Lower leg skin (tissue), 4 donors: ENCODE data around the gene HLA-B. TPM values are rescaled to one million over a fixed set of nuclear protein-coding genes. Genes with fewer than 3 reads are reported as not detected.
"Not testable (repeated sequence)": the region's sequence is repeated elsewhere in the genome, so short reads cannot be mapped to it uniquely, and the experiment has no call there.

Source experiments
- DNase-seq, 2 donors: peaks; one replicate each; pipeline ENCODE4 v3.0.0-alpha.2; 2019; ENCODE audit warnings: low spot score in 2 of 2
- H3K4me3 ChIP-seq: fragments of 200-600 bp; sonication (generic); 2 replicates; pipeline ENCODE4 v1.5.1; 2017; ENCODE audit warnings: mild to moderate bottlenecking, low read depth; ENCODE audit not compliant: poor library complexity, severe bottlenecking
- CTCF ChIP-seq, 3 donors: fragments of 450-650 bp; IDR thresholded peaks; one replicate each; pipeline ENCODE4 v1.5.1; 2016; ENCODE audit warnings: antibody characterized with exemption in 3 of 3, mild to moderate bottlenecking in 3 of 3, moderate library complexity in 2 of 3
- POLR2A ChIP-seq, 2 donors: fragments of 450-650 bp; IDR thresholded peaks; one replicate each; pipeline ENCODE4 v1.6.1; 2016 to 2017; ENCODE audit warnings: antibody characterized with exemption in 2 of 2, mild to moderate bottlenecking in 1 of 2, moderate library complexity in 1 of 2
- WGBS, 2 donors: methylation state at CpG; one replicate each; pipeline ENCODE4 v1.1.5; 2018; 5-methylcytosine and 5-hydroxymethylcytosine counted together
- intact Hi-C: fragments of 100-400 bp; cut with DNase I; formaldehyde crosslinking; loops from one replicate; pipeline ENCODE4 v1.15.0; 2023; ENCODE audit warnings: low total_unique reads
- total RNA-seq, 4 donors: library from RNA; depleted of rRNA; stranded (reverse); fragments of >200 nt; gene quantifications; one replicate each; pipeline ENCODE4 v1.1.0, GENCODE V29; 2016

Gene HLA-B
- total RNA-seq, 4 donors from 2014 or later, result 1,061 to 2,090 (median 1,325) TPM

- WGBS, 2 donors, result 41 to 42% methylated on average over 10 to 11 of the region's 11 CpGs
- intact Hi-C loops, result loop anchor here (2.0 kb wide), 1 partner anchor 46 kb away; no protein-coding TSS in a partner anchor
- peak; percentile 86 to 96 for DNase-seq
- TF ChIP-seq CTCF (IDR thresholded peaks at IDR 0.05), result peak in 1 of 3 donors; percentile 45
- TF ChIP-seq POLR2A (IDR thresholded peaks at IDR 0.05), result no peak
- H3K4me3 ChIP-seq, result no peak overlapping the region
Measured at GRCh38 chr6:31396422-31397152, 39.6 kb upstream of the HLA-B start.

GRCh38 chr6:31395832-31396231, 38.9 kb upstream of the HLA-B start:
- no peak for DNase-seq
- 80 to 93% methylated on average over 7 of the region's 7 CpGs for WGBS, 2 donors
- TF ChIP-seq POLR2A (IDR thresholded peaks at IDR 0.05), result no peak
- no peak for TF ChIP-seq CTCF (IDR thresholded peaks at IDR 0.05)
- intact Hi-C loops, result loop anchor here (2.0 kb wide), 1 partner anchor 47 kb away; no protein-coding TSS in a partner anchor
- H3K4me3 ChIP-seq, result no peak overlapping the region

- intact Hi-C loops, result no loop called here
- DNase-seq, result no peak
- TF ChIP-seq POLR2A (IDR thresholded peaks at IDR 0.05), result no peak
- 77 to 91% methylated on average over 4 of the region's 4 CpGs for whole genome bisulfite sequencing, 2 donors
- no peak overlapping the region for H3K4me3 ChIP-seq
Measured at GRCh38 chr6:31394381-31394780, 37.4 kb upstream of the HLA-B start.

GRCh38 chr6:31393932-31394331, 37.0 kb upstream of the HLA-B start:
- WGBS, 2 donors, result 64 to 87% methylated on average over 5 of the region's 5 CpGs
- DNase-seq, result no peak
- H3K4me3 ChIP-seq, result no peak overlapping the region
- TF ChIP-seq CTCF (IDR thresholded peaks at IDR 0.05), result no peak
- no peak for TF ChIP-seq POLR2A (IDR thresholded peaks at IDR 0.05)
- intact Hi-C loops, result no loop called here

GRCh38 chr6:31389802-31390132, 32.8 kb upstream of the HLA-B start:
- intact Hi-C loops, H3K4me3 ChIP-seq, DNase-seq: not testable (repeated sequence)

- intact Hi-C loops, H3K4me3 ChIP-seq, DNase-seq: not testable (repeated sequence)
- WGBS, 2 donors, result 54 to 67% methylated on average over 5 of the region's 13 CpGs
Measured at GRCh38 chr6:31388916-31389801, 32.2 kb upstream of the HLA-B start.

- TF ChIP-seq CTCF (IDR thresholded peaks at IDR 0.05), result no peak
- TF ChIP-seq POLR2A (IDR thresholded peaks at IDR 0.05), result no peak
- no peak overlapping the region for H3K4me3 ChIP-seq
- intact Hi-C loops, result no loop called here
- WGBS, 2 donors, result 80 to 84% methylated on average over 1 of the region's 1 CpG
- no peak for DNase-seq
Measured at GRCh38 chr6:31386977-31387376, 30.0 kb upstream of the HLA-B start.
